HEK293 (cell line): ENCODE measurements around the gene RBM42.

Source experiments
- CTCF ChIA-PET: fragments of 350-600 bp; formaldehyde crosslinking; extraction: SDS; loops from one replicate; lab custom pipeline; 2021; ENCODE audit warnings: antibody characterized with exemption; lab: Yijun Ruan, JAX
- POLR2A ChIA-PET: fragments of 300-600 bp; formaldehyde crosslinking; extraction: SDS; loops from one replicate; lab custom pipeline; 2020; ENCODE audit warnings: antibody characterized with exemption, inconsistent platforms; lab: Yijun Ruan, JAX
- H3K27ac ChIP-seq: fragments of 200-500 bp; sonication (Bioruptor generic); 2 replicates; pipeline ENCODE4 v1.5.1; 2014; ENCODE audit warnings: low read depth, low read length, control low read depth, inconsistent platforms; ENCODE audit errors: extremely low read depth
- H3K36me3 ChIP-seq, 2 experiments: fragments of 200-500 bp in 1 of 2; sonication (Bioruptor generic) in 1 of 2; 1 replicate in 1 of 2; 2 replicates in 1 of 2; pipeline ENCODE4 v1.5.1; 2014 to 2017; ENCODE audit warnings: inconsistent platforms in 2 of 2, low read length in 2 of 2; ENCODE audit not compliant: control insufficient read depth in 2 of 2, insufficient read depth in 1 of 2
- H3K4me1 ChIP-seq: fragments of 200-500 bp; sonication (Bioruptor generic); 2 replicates; pipeline ENCODE4 v1.5.1; 2014; ENCODE audit warnings: mild to moderate bottlenecking, low read length, inconsistent platforms; ENCODE audit not compliant: control insufficient read depth, insufficient read depth
- H3K4me3 ChIP-seq: 2 replicates; pipeline ENCODE4 v1.5.1; 2011; ENCODE audit warnings: low read depth, mild to moderate bottlenecking, control low read depth, low read length, moderate library complexity
- H3K9me3 ChIP-seq: fragments of 200-500 bp; sonication (Bioruptor generic); 2 replicates; pipeline ENCODE4 v1.5.1; 2014; ENCODE audit warnings: low read depth, low read length, inconsistent platforms; ENCODE audit not compliant: control insufficient read depth, insufficient read depth
- BCL11A ChIP-seq: fragments of 450-650 bp; formaldehyde crosslinking; IDR thresholded peaks from 2 replicates; pipeline ENCODE4 v1.5.1; 2016; ENCODE audit warnings: low read depth, missing biosample characterization, missing genetic modification characterization
- IKZF3 ChIP-seq: fragments of 450-650 bp; IDR thresholded peaks from 2 replicates; pipeline ENCODE4 v1.5.0; 2018; ENCODE audit warnings: missing biosample characterization, mild to moderate bottlenecking, missing genetic modification characterization, moderate library complexity
- INSM2 ChIP-seq: fragments of 450-650 bp; formaldehyde crosslinking; IDR thresholded peaks from 2 replicates; pipeline ENCODE4 v1.5.1; 2016; ENCODE audit warnings: missing biosample characterization, missing genetic modification characterization
- KLF9 ChIP-seq: fragments of 450-650 bp; formaldehyde crosslinking; IDR thresholded peaks from 2 replicates; pipeline ENCODE4 v1.5.1; 2016; ENCODE audit warnings: missing biosample characterization, missing genetic modification characterization, low read depth
- SETDB1 ChIP-seq: IDR thresholded peaks from one replicate; pipeline ENCODE4 v1.6.1; 2017; ENCODE audit warnings: mild to moderate bottlenecking, low read length, moderate library complexity, mixed read lengths; ENCODE audit not compliant: insufficient read length
- SP2 ChIP-seq: fragments of 450-650 bp; formaldehyde crosslinking; IDR thresholded peaks from 2 replicates; pipeline ENCODE4 v1.5.1; 2016; ENCODE audit warnings: missing biosample characterization, missing genetic modification characterization
- SP7 ChIP-seq: fragments of 450-650 bp; formaldehyde crosslinking; IDR thresholded peaks from 2 replicates; pipeline ENCODE4 v1.5.1; 2016; ENCODE audit warnings: missing biosample characterization, missing genetic modification characterization
- YY2 ChIP-seq: fragments of 450-650 bp; formaldehyde crosslinking; IDR thresholded peaks from 2 replicates; pipeline ENCODE4 v1.5.1; 2016; ENCODE audit warnings: missing biosample characterization, missing genetic modification characterization
- ZBTB10 ChIP-seq: fragments of 450-650 bp; formaldehyde crosslinking; IDR thresholded peaks from 2 replicates; pipeline ENCODE4 v1.5.1; 2016; ENCODE audit warnings: missing biosample characterization, missing genetic modification characterization
- ZBTB21 ChIP-seq: fragments of 450-650 bp; formaldehyde crosslinking; IDR thresholded peaks from 2 replicates; pipeline ENCODE4 v1.5.1; 2017; ENCODE audit warnings: missing biosample characterization, missing genetic modification characterization
- ZFP69B ChIP-seq: fragments of 450-650 bp; formaldehyde crosslinking; IDR thresholded peaks from 2 replicates; pipeline ENCODE4 v1.5.1; 2016; ENCODE audit warnings: missing biosample characterization, missing genetic modification characterization
- ZNF132 ChIP-seq: fragments of 450-650 bp; formaldehyde crosslinking; IDR thresholded peaks from 2 replicates; pipeline ENCODE4 v1.5.1; 2017; ENCODE audit warnings: missing biosample characterization, missing genetic modification characterization, borderline replicate concordance
- ZNF157 ChIP-seq: fragments of 450-650 bp; formaldehyde crosslinking; IDR thresholded peaks from 2 replicates; pipeline ENCODE4 v1.5.1; 2016; ENCODE audit warnings: missing biosample characterization, missing genetic modification characterization
- ZNF449 ChIP-seq: fragments of 450-650 bp; formaldehyde crosslinking; IDR thresholded peaks from 2 replicates; pipeline ENCODE4 v1.5.1; 2017; ENCODE audit warnings: missing biosample characterization, mild to moderate bottlenecking, missing genetic modification characterization, moderate library complexity
- ZNF623 ChIP-seq: fragments of 450-650 bp; formaldehyde crosslinking; IDR thresholded peaks from 2 replicates; pipeline ENCODE4 v1.5.1; 2016; ENCODE audit warnings: missing biosample characterization, missing genetic modification characterization
- ZNF664 ChIP-seq: fragments of 450-650 bp; formaldehyde crosslinking; IDR thresholded peaks from 2 replicates; pipeline ENCODE4 v1.5.1; 2016; ENCODE audit warnings: missing biosample characterization, missing genetic modification characterization
- ZNF830 ChIP-seq: fragments of 450-650 bp; IDR thresholded peaks from 2 replicates; pipeline ENCODE4 v1.5.0; 2018; ENCODE audit warnings: missing biosample characterization, missing genetic modification characterization, low read depth, mild to moderate bottlenecking, moderate library complexity
- ZSCAN4 ChIP-seq: fragments of 450-650 bp; formaldehyde crosslinking; IDR thresholded peaks from 2 replicates; pipeline ENCODE4 v1.5.1; 2017; ENCODE audit warnings: missing biosample characterization, missing genetic modification characterization

The RBM42 gene

GRCh38 chr19:35628565-35629331 lies at the start of gene RBM42 (continued):
- TF ChIP-seq ZSCAN4 (tag by site-specific recombination), result peak; percentile 64; the same call in 1 of the 2 replicates
- TF ChIP-seq SP7 (tag by site-specific recombination), result peak; percentile 98
- peak; percentile 96 for TF ChIP-seq YY2 (tag by site-specific recombination)
- peak; percentile 99 for TF ChIP-seq ZNF449 (tag by site-specific recombination)

- Histone ChIP-seq H3K4me3 (no peak overlapping the region), H3K9me3 (no peaks in the 10 kb centered on the region; the same call in 1 of the 2 replicates), H3K36me3 (no peaks in the 10 kb centered on the region; a peak in 1 of 3 replicates), H3K27ac (no peak overlapping the region), H3K4me1 (no peaks in the 10 kb centered on the region)
- POLR2A ChIA-PET, result no interaction called here
- TF ChIP-seq ZNF132 (tag by site-specific recombination) (no peak), ZNF664 (tag by site-specific recombination) (peak; percentile 70; the same call in 1 of the 2 replicates), ZNF449 (tag by site-specific recombination) (0 out of 2 replicates have a peak, but pooled peaks have one; percentile 52)
- CTCF ChIA-PET, result interaction anchor here (1.0 to 2.5 kb wide), 2 partner anchors 10 to 34 kb away, joined by 3 to 8 read pairs; no protein-coding TSS in a partner anchor
These were observed 46.1 kb upstream of the RBM42 start for GRCh38 chr19:35582760-35583159.

GRCh38 chr19:35585848-35586247 lies 43.0 kb upstream of the RBM42 start, which contains the start of gene PMIS2:
TSS of gene PMIS2 (plus strand) at chr19:35586173. CDS start at chr19:35586260, 87 bp downstream.
- no peak for TF ChIP-seq ZNF830 (tag by site-specific recombination)
- peak; percentile 44; the same call in 1 of the 2 replicates for TF ChIP-seq SP2
- TF ChIP-seq ZNF623 (tag by site-specific recombination), result no peak
- TF ChIP-seq SETDB1, result no peak
- TF ChIP-seq ZBTB21, result no peak
- no peak for TF ChIP-seq ZNF157
- peak; percentile 58; the same call in 1 of the 2 replicates for TF ChIP-seq KLF9 (tag by site-specific recombination)
- TF ChIP-seq IKZF3, result no peak
- TF ChIP-seq ZBTB10, result no peak
- TF ChIP-seq ZFP69B (tag by site-specific recombination), result no peak
- no peak for TF ChIP-seq INSM2 (tag by site-specific recombination)
- no peak for TF ChIP-seq BCL11A (tag by site-specific recombination)
- H3K27ac ChIP-seq, result no peak within 1 kb of the TSS
- no peaks in the 10 kb centered on the region; the same call in 1 of the 2 replicates for H3K9me3 ChIP-seq
- ChIA-PET POLR2A (no interaction called here), CTCF (interaction anchor here (0.7 kb wide), 2 partner anchors 13 to 16 kb away, joined by 5 to 8 read pairs; no protein-coding TSS in a partner anchor)
- H3K4me1 ChIP-seq, result no peaks in the 10 kb centered on the region
- H3K4me3 ChIP-seq, result no peak within 1 kb of the TSS
- no peaks in the 10 kb centered on the region for H3K36me3 ChIP-seq
